ENCODE data around the gene AKAIN1.

AKAIN1 gene

GRCh38 chr18:5095239-5095638 lies 101.8 kb downstream of the AKAIN1 start:
- no peak for DNase-seq

DNA sequence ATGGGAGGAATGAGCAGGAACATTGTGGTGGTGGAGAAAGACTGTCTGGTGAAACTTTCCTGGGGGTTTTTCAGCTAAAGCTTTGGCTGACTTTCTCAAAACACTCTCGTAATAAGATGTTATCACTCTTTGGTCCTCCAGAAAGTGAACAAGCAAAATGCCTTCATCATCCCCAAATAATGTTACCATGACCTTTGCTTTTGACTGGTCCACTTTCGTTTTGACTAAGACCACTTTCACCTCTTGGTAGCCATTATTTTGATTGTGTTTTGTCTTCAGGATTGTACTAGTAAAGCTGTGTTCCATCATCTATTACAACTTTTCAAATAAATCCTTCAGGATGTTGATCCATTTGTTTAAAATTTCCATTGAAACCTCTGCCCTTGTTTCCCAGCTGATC lies 103.2 kb downstream of the AKAIN1 start:
- no peak for DNase-seq

Data from nucleus accumbens (tissue), 56 donors.